K562 (cell line): ENCODE results near the gene AGRN. TPM values are rescaled to one million over a fixed set of nuclear protein-coding genes. Genes with fewer than 3 reads are reported as not detected.
"Not testable (repeated sequence)": the region's sequence is repeated elsewhere in the genome, so short reads cannot be mapped to it uniquely, and the experiment has no call there.

Experiments
- ATAC-seq: fragments of 200-7000 bp; cut with Tn5 transposase; 3 replicates; pipeline ENCODE4 v1.9.1; 2020; ENCODE audit warnings: moderate library complexity
- BruUV-seq: library from RNA; stranded (reverse); fragments of 400-500 nt; replicated peaks from 2 replicates; lab custom pipeline; 2021; lab: Mats Ljungman, UMichigan
- CTCF ChIA-PET: fragments of 300-600 bp; formaldehyde crosslinking; extraction: SDS; loops from one replicate; lab custom pipeline; 2021; ENCODE audit warnings: low intra/inter-chr PET ratio; lab: Yijun Ruan, JAX
- POLR2A ChIA-PET: fragments of 300-600, 350-650 bp; sonication (Branson Sonifier 250); formaldehyde crosslinking; extraction: SDS; loops from one replicate; lab custom pipeline; 2021; ENCODE audit warnings: antibody characterized with exemption, inconsistent platforms; lab: Yijun Ruan, JAX
- DNase-seq, 4 experiments: peaks; one replicate each; pipeline versions ENCODE4 v3.0.0 to v3.0.0-alpha.2; 2011 to 2018; ENCODE audit warnings: low spot score in 3 of 4, mixed read lengths in 3 of 4; ENCODE audit errors: extremely low read depth in 1 of 4
- FAIRE-seq: peaks from 2 replicates; lab custom pipeline; 2011; peaks lifted over from hg19 to GRCh38; lab: Jason Lieb, UNC
- H2AFZ ChIP-seq: 2 replicates; pipeline ENCODE4 v1.6.0; 2011; ENCODE audit warnings: low read depth, low read length, control low read depth, inconsistent platforms
- H3K27ac ChIP-seq: fragments of 200-600 bp; 3 replicates; pipeline ENCODE4 v1.8.0; 2011; ENCODE audit warnings: low read depth, mild to moderate bottlenecking, control low read depth, inconsistent platforms, low read length, moderate library complexity, mixed read lengths; ENCODE audit errors: extremely low read depth
- H3K27me3 ChIP-seq, 2 experiments: fragments of 300-600 bp in 1 of 2; 2 replicates in 1 of 2; 3 replicates in 1 of 2; pipeline versions ENCODE4 v1.6.0 to v1.8.0; 2011; ENCODE audit warnings: inconsistent platforms in 2 of 2, low read length in 2 of 2, mild to moderate bottlenecking in 1 of 2, mixed read lengths in 1 of 2, moderate library complexity in 1 of 2; ENCODE audit not compliant: control insufficient read depth in 2 of 2, insufficient read depth in 2 of 2
- H3K36me3 ChIP-seq: fragments of 300-600 bp; 3 replicates; pipeline ENCODE4 v1.8.0; 2011; ENCODE audit warnings: mild to moderate bottlenecking, low read length, inconsistent platforms; ENCODE audit not compliant: control insufficient read depth, insufficient read depth
- H3K4me1 ChIP-seq, 2 experiments: fragments of 200-600 bp in 1 of 2; replicated peaks in 1 of 2; 2 replicates in 1 of 2; 3 replicates in 1 of 2; pipeline versions ENCODE4 v1.5.1 to v1.8.0; 2011; ENCODE audit warnings: inconsistent platforms in 2 of 2, low read length in 2 of 2, mild to moderate bottlenecking in 1 of 2, mixed read lengths in 1 of 2, moderate library complexity in 1 of 2; ENCODE audit not compliant: control insufficient read depth in 2 of 2, insufficient read depth in 2 of 2
- H3K4me2 ChIP-seq: 2 replicates; pipeline ENCODE4 v1.6.1; 2011; ENCODE audit warnings: low read length, control low read depth, inconsistent platforms, mixed read lengths; ENCODE audit not compliant: insufficient read depth
- H3K4me3 ChIP-seq: fragments of 200-600 bp; sonication (generic), shearing (Covaris generic); 2 replicates; pipeline ENCODE4 v1.5.1; 2016; ENCODE audit warnings: control low read depth, inconsistent platforms
- H3K79me2 ChIP-seq: fragments of 200-600 bp; 3 replicates; pipeline ENCODE4 v1.8.0; 2011; ENCODE audit warnings: low read length, inconsistent platforms; ENCODE audit not compliant: control insufficient read depth, insufficient read depth
- H3K9ac ChIP-seq, 2 experiments: 2 replicates each; pipeline versions ENCODE4 v1.6.0 to v1.6.1; 2011; ENCODE audit warnings: low read depth in 2 of 2, low read length in 2 of 2, control low read depth in 1 of 2, inconsistent platforms in 1 of 2, mild to moderate bottlenecking in 1 of 2, mixed read lengths in 1 of 2; ENCODE audit not compliant: insufficient read depth in 1 of 2
- H3K9me1 ChIP-seq: one replicate; pipeline ENCODE4 v1.6.0; 2011; ENCODE audit warnings: inconsistent platforms, mild to moderate bottlenecking, low read length, moderate library complexity; ENCODE audit not compliant: control insufficient read depth, insufficient read depth
- H3K9me3 ChIP-seq: replicated peaks from 2 replicates; pipeline ENCODE4 v1.5.1; 2011; ENCODE audit warnings: low read depth, low read length, inconsistent platforms; ENCODE audit not compliant: control insufficient read depth, insufficient read depth
- H4K20me1 ChIP-seq: replicated peaks from 2 replicates; pipeline ENCODE4 v1.6.1; 2011; ENCODE audit warnings: low read length, inconsistent platforms, mixed read lengths; ENCODE audit not compliant: control insufficient read depth, insufficient read depth
- NFYB ChIP-seq: IDR thresholded peaks from 2 replicates; pipeline ENCODE4 v1.6.1; 2011; ENCODE audit warnings: mild to moderate bottlenecking, moderate library complexity; ENCODE audit not compliant: insufficient read length; ENCODE audit errors: extremely low read depth
- RB1 ChIP-seq: fragments of 450-650 bp; IDR thresholded peaks from 2 replicates; pipeline ENCODE4 v1.6.1; 2017; ENCODE audit warnings: low read depth, mild to moderate bottlenecking
- ZNF586 ChIP-seq: fragments of 450-650 bp; formaldehyde crosslinking; conservative IDR thresholded peaks from 2 replicates; pipeline ENCODE4 v1.4.0; 2020; ENCODE audit warnings: mild to moderate bottlenecking, moderate library complexity
- WGBS: fragments of 100-300 bp; shearing (Covaris generic); methylation state at CpG from one replicate; pipeline ENCODE4 v1.1.6; 2016; ENCODE audit warnings: low coverage, mixed read lengths; ENCODE audit not compliant: insufficient coverage; ENCODE audit errors: missing lambda C conversion rate; 5-methylcytosine and 5-hydroxymethylcytosine counted together
- in situ Hi-C: fragments of 300-500 bp; cut with MboI; formaldehyde crosslinking; loops from 4 replicates; pipeline ENCODE4 v1.15.0; 2018; ENCODE audit warnings: inconsistent platforms, mixed read lengths
- intact Hi-C: fragments of 100-400 bp; cut with micrococcal nuclease; formaldehyde crosslinking; loops from 2 replicates; pipeline ENCODE4 v1.14.2; 2022
- polyA plus RNA-seq, 8 experiments: library from polyadenylated mRNA; depleted of rRNA in 4 of 8; stranded (reverse) in 5 of 8; unstranded in 3 of 8; fragments of >200 nt; fragmentation: Nextera tagmentation in 2 of 8; fragmentation: Illumina TruSeq in 1 of 8; extraction: Ambion mirVana in 2 of 8; extraction: Trizol in 1 of 8; gene quantifications; 2 replicates each; pipeline versions ENCODE4 v1.2.1 to v1.2.3, GENCODE V29; 2011 to 2014; ENCODE audit warnings: inconsistent platforms in 1 of 8, missing spikeins in 1 of 8
- total RNA-seq, 7 experiments: library from RNA; depleted of rRNA in 6 of 7; stranded (reverse); fragments of >200 nt in 6 of 7; fragmentation: Illumina TruSeq in 2 of 7; extraction: Trizol in 2 of 7; gene quantifications; 2 replicates each; pipeline versions ENCODE4 v1.2.1 to v1.2.3, GENCODE V29; 2011 to 2021; ENCODE audit warnings: low replicate concordance in 1 of 7
- TF ChIP-seq, protein P1 (sequence below), 3 experiments: IDR thresholded peaks in 2 of 3; conservative IDR thresholded peaks in 1 of 3; 2 replicates each; pipeline ENCODE4 v1.5.1; 2011 to 2012; ENCODE audit warnings: low read length in 3 of 3, mild to moderate bottlenecking in 3 of 3, control low read depth in 2 of 3, improper control_type of control experiment in 1 of 3, inconsistent platforms in 1 of 3, low read depth in 1 of 3, mixed read lengths in 1 of 3, moderate library complexity in 1 of 3; ENCODE audit not compliant: insufficient read depth in 2 of 3

The AGRN gene
- total and polyA plus RNA-seq, 9 of the 15 experiments (the other 6 are each of a cell fraction or from before 2014, with no cell fraction given) = 0.04 to 111 (median 18.1) TPM

DNA sequence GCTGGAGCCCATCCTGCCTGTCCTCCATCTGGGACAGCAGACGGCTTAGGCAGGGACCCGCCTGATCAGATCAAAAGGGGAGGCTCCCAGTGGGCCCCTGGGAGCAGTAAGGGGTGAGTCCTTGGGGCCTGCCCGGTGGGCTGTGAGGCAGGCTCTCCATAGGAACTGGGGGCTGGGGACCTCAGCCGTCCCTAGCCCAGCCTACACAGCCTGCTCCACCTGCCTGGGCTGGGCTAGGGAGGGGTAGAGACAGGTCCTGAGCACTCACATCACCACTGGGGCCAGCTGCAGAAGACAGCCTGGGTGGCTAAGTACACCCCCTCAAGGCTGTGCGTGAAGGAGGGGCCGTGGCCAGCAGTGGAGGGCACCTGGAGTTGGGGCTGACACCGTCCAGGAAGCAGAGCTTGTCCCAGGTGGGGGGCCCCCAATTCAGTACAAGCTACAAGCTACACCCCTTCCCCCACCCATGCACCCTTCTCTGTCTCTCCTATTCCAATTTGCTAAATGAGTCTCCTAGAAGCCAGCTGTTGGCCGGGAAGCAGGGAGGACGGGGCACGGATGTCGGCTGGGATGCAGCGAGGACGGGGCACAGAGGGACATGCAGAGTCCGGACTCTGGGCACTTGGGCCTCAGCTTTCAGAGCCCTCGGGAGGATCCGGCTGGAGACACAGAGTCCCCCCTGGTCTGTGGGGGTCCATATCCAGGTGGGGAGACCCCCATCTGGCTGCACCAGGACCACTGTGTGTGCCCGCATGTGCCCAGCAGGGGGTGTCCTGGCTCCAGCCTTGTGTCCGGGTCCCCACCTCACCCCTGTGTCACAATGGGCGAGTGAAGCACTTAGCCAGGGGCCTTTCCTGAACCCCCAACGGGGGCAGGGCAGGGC, 4.9 kb upstream of the AGRN start (continued):
- TF ChIP-seq, protein P1, sequence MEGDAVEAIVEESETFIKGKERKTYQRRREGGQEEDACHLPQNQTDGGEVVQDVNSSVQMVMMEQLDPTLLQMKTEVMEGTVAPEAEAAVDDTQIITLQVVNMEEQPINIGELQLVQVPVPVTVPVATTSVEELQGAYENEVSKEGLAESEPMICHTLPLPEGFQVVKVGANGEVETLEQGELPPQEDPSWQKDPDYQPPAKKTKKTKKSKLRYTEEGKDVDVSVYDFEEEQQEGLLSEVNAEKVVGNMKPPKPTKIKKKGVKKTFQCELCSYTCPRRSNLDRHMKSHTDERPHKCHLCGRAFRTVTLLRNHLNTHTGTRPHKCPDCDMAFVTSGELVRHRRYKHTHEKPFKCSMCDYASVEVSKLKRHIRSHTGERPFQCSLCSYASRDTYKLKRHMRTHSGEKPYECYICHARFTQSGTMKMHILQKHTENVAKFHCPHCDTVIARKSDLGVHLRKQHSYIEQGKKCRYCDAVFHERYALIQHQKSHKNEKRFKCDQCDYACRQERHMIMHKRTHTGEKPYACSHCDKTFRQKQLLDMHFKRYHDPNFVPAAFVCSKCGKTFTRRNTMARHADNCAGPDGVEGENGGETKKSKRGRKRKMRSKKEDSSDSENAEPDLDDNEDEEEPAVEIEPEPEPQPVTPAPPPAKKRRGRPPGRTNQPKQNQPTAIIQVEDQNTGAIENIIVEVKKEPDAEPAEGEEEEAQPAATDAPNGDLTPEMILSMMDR (IDR thresholded peaks at IDR 0.05 in 2 of 3, conservative IDR thresholded peaks at IDR 0.05 in 1 of 3; ENCODE audit: insufficient read depth in 2 of 3, low read depth in 1 of 3, low read length in 3 of 3) = peak; percentile 33 to 49 (median 43); a peak in 2 of 6 replicates
- no peak for TF ChIP-seq ZNF586
- TF ChIP-seq RB1 = 0 out of 2 replicates have a peak, but pooled peaks have one; percentile 18

DNA sequence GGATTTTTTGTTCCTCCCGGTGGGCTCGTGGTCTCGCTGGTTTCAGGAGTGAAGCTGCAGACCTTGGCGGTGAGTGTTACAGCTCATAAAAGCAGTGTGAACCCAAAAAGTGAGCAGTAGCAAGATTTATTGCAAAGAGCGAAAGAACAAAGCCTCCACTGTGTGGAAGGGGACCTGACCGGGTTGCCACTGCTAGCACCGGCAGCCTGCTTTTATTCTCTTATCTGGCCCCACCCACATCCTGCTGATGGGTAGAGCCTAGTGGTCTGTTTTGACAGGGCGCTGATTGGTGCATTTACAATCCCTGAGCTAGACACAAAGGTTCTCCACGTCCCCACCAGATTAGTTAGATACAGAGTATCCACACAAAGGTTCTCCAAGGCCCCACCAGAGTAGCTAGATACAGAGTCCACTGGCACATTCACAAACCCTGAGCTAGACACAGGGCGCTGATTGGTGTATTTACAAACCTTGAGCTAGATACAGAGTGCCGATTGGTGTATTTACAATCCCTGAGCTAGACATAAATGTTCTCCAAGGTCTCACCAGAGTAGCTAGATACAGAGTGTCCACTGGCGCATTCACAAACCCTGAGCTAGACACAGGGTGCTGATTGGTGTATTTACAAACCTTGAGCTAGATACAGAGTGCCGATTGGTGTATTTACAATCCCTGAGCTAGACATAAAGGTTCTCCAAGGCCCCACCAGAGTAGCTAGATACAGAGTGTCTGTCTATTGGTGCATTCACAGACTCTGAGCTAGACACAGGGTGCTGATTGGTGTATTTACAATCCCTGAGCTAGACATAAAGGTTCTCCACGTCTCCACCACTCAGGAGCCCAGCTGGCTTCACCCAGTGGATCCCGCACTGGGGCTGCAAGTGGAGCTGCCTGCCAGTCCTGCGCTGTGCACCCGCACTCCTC, 2.3 kb upstream of the AGRN start:
- ATAC-seq, H3K9ac ChIP-seq, CTCF ChIA-PET, H3K27me3 ChIP-seq, H2AFZ ChIP-seq, in situ Hi-C loops, H3K9me1 ChIP-seq, H3K27ac ChIP-seq, H3K9me3 ChIP-seq, H3K4me2 ChIP-seq, H3K4me3 ChIP-seq, intact Hi-C loops, H4K20me1 ChIP-seq, DNase-seq, BruUV-seq, FAIRE-seq: not testable (repeated sequence)
- POLR2A ChIA-PET = interaction anchor here (1.1 kb wide), 1 partner anchor 10 kb away, joined by 5 read pairs; no protein-coding TSS in a partner anchor
- 73% methylated on average over 17 of the region's 17 CpGs for WGBS
- Histone ChIP-seq H3K4me1 (peaks cover 25 to 64% of the 10 kb centered on the region in 2 experiments), H3K79me2 (peaks cover 22% of the 10 kb centered on the region), H3K36me3 (peaks cover 12% of the 10 kb centered on the region; the same call in 1 of the 3 replicates)
- peak; percentile 50 for TF ChIP-seq NFYB

DNA sequence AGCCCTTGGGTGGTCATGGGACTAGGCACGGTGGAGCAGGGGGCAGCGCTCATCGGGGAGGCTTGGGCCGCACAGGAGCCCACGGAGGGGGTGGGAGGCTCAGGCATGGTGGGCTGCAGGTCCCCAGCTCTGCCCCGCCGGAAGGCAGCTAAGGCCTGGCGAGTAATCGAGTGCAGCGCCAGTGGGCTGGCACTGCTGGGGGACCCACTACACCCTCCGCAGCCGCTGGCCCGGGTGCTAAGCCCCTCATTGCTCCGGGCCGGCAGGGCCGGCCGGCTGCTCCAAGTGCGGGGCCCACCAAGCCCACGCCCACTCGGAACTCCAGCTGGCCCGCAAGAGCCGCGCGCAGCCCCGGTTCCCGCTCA, 1.6 kb upstream of the AGRN start:
- CTCF ChIA-PET, H3K27ac ChIP-seq, H2AFZ ChIP-seq, FAIRE-seq, H3K9me3 ChIP-seq, H3K4me3 ChIP-seq, H3K9ac ChIP-seq, in situ Hi-C loops, intact Hi-C loops, H3K27me3 ChIP-seq, H3K4me2 ChIP-seq, DNase-seq, H4K20me1 ChIP-seq, H3K9me1 ChIP-seq, BruUV-seq, ATAC-seq: not testable (repeated sequence)
- POLR2A ChIA-PET = interaction anchor here (1.1 kb wide), 1 partner anchor 11 kb away, joined by 5 read pairs; no protein-coding TSS in a partner anchor
- peaks cover 18% of the 10 kb centered on the region; the same call in 1 of the 3 replicates for H3K36me3 ChIP-seq
- 97% methylated on average over 18 of the region's 26 CpGs for WGBS
- H3K4me1 ChIP-seq = peaks cover 25 to 68% of the 10 kb centered on the region in 2 experiments
- peaks cover 26% of the 10 kb centered on the region for H3K79me2 ChIP-seq
